Esophagus squamous epithelium (tissue), 4 donors: ENCODE data around the gene HES2.
"Not testable (repeated sequence)": the region's sequence is repeated elsewhere in the genome, so short reads cannot be mapped to it uniquely, and the experiment has no call there.

Source experiments
- CTCF ChIP-seq, 6 experiments: fragments of 450-650 bp in 4 of 6; fragments of 200-600 bp in 2 of 6; sonication (generic) in 2 of 6; IDR thresholded peaks; one replicate each; pipeline ENCODE4 v1.5.1; 2016 to 2019; ENCODE audit warnings: antibody characterized with exemption in 6 of 6, mild to moderate bottlenecking in 4 of 6, moderate library complexity in 4 of 6
- POLR2A ChIP-seq, 4 donors: fragments of 450-650 bp; IDR thresholded peaks; one replicate each; pipeline ENCODE4 v1.6.1; 2017; ENCODE audit warnings: antibody characterized with exemption in 4 of 4, mild to moderate bottlenecking in 4 of 4, moderate library complexity in 3 of 4

GRCh38 chr1:6428453-6428852, 8.7 kb upstream of the HES2 start:
- not testable (repeated sequence) for TF ChIP-seq CTCF, POLR2A (IDR thresholded peaks at IDR 0.05)
